ENCODE results near the gene MBOAT1. TPM values are rescaled to one million over a fixed set of nuclear protein-coding genes. Genes with fewer than 3 reads are reported as not detected.
A peak's percentile ranks its signal among the peaks of the same experiment; 100 is the strongest.

Gene MBOAT1
- polyA plus RNA-seq, 2 of the 4 experiments (the other 2 are of a cell fraction), result 1.9 to 5.5 TPM

GRCh38 chr6:20202699-20203302, 9.5 kb downstream of the MBOAT1 start:
- CTCF ChIA-PET, result no interaction called here
- no peak for FAIRE-seq
- 41% methylated on average over 3 of the region's 3 CpGs for WGBS (ENCODE audit: missing lambda C conversion rate)

GRCh38 chr6:20202324-20202658, 10.0 kb downstream of the MBOAT1 start:
- WGBS (ENCODE audit: missing lambda C conversion rate), result 0% methylated on average over 1 of the region's 1 CpG
- DNase-seq (ENCODE audit: low read depth in 1 of 2, low spot score in 1 of 2), result no peak
- Histone ChIP-seq H3K9me3 (no peaks in the 10 kb centered on the region), H3K4me3 (0 out of 3 replicates have a peak overlapping the region, but pooled peaks have one; percentile 4), H3K4me1 (peaks cover 39% of the 10 kb centered on the region), H3K4me2 (peak overlapping the region; percentile 70), H3K27ac (peak overlapping the region; percentile 71 to 84; a peak in 5 of 6 replicates)
- POLR2A ChIA-PET, result interaction anchor here (0.9 kb wide), 1 partner anchor 201 kb away, joined by 3 read pairs; no protein-coding TSS in a partner anchor
- ATAC-seq, result no peak
- CTCF ChIA-PET, result no interaction called here
- no peak for FAIRE-seq
- TF ChIP-seq RNF2 (IDR thresholded peaks at IDR 0.05; ENCODE audit: borderline replicate concordance, low read depth) (no peak), JUN (IDR thresholded peaks at IDR 0.05) (0 out of 5 replicates have a peak, but pooled peaks of 1 of the 2 experiments have one; percentile 23)

More at GRCh38 chr6:20202699-20203302, 9.5 kb downstream of the MBOAT1 start:
- peak overlapping the region; percentile 71 to 84 for H3K27ac ChIP-seq
- no peak for ATAC-seq
- H3K9me3 ChIP-seq, result no peaks in the 10 kb centered on the region
- peak in 1 of 2 experiments; percentile 36 for DNase-seq (ENCODE audit: low read depth in 1 of 2, low spot score in 1 of 2)
- H3K4me1 ChIP-seq, result peaks cover 39% of the 10 kb centered on the region
- POLR2A ChIA-PET, result interaction anchor here (0.9 kb wide), 1 partner anchor 200 kb away, joined by 3 read pairs; no protein-coding TSS in a partner anchor
- peak overlapping the region; percentile 70 for H3K4me2 ChIP-seq
- 0 out of 3 replicates have a peak overlapping the region, but pooled peaks have one; percentile 4 for H3K4me3 ChIP-seq
- TF ChIP-seq NFE2L2 (conservative IDR thresholded peaks at IDR 0.05; ENCODE audit: low read length), result no peak
- no peak for TF ChIP-seq SMC3 (IDR thresholded peaks at IDR 0.05)

- H3K9me3 ChIP-seq, result no peaks in the 10 kb centered on the region
- DNase-seq (ENCODE audit: low read depth in 1 of 2, low spot score in 1 of 2), result peak in 1 of 2 experiments; percentile 13
- FAIRE-seq, result no peak
- peak overlapping the region; percentile 71 to 84 for H3K27ac ChIP-seq
- H3K4me2 ChIP-seq, result peak overlapping the region; percentile 70
- POLR2A ChIA-PET, result no interaction called here
- peaks cover 39% of the 10 kb centered on the region for H3K4me1 ChIP-seq
- CTCF ChIA-PET, result interaction anchor here (1.0 to 1.3 kb wide), 2 partner anchors 10 to 74 kb away, joined by 3 read pairs; no protein-coding TSS in a partner anchor
- no peak overlapping the region for H3K4me3 ChIP-seq
- TF ChIP-seq PHF8 (IDR thresholded peaks at IDR 0.05; ENCODE audit: borderline replicate concordance, low read depth) (no peak), ESRRA (IDR thresholded peaks at IDR 0.05; ENCODE audit: borderline replicate concordance, low read length) (no peak), ATOH8 (CRISPR knock-in tag; IDR thresholded peaks at IDR 0.05; ENCODE audit: low read depth) (no peak), FOSL2 (IDR thresholded peaks at IDR 0.05) (no peak), FOSL2 (CRISPR knock-in tag; IDR thresholded peaks at IDR 0.05) (no peak), ELK1 (IDR thresholded peaks at IDR 0.05; ENCODE audit: low read depth, low read length) (no peak), CBX8 (IDR thresholded peaks at IDR 0.05) (no peak), HOXB13 (CRISPR knock-in tag; IDR thresholded peaks at IDR 0.05; ENCODE audit: low read depth) (no peak), FOXS1 (CRISPR knock-in tag; IDR thresholded peaks at IDR 0.05) (no peak), NR3C1 (IDR thresholded peaks at IDR 0.05) (no peak), JUN (IDR thresholded peaks at IDR 0.05) (no peak), CBX2 (IDR thresholded peaks at IDR 0.05; ENCODE audit: borderline replicate concordance, low read depth) (no peak)
- peak in 1 of 2 experiments; percentile 29; a peak in 2 of 6 replicates for ATAC-seq
- WGBS (ENCODE audit: missing lambda C conversion rate), result 61% methylated on average over 6 of the region's 8 CpGs
These were observed 11.3 kb downstream of the MBOAT1 start for GRCh38 chr6:20200761-20201630.

- TF ChIP-seq ZFP36 (IDR thresholded peaks at IDR 0.05; ENCODE audit: borderline replicate concordance, partially characterized antibody) (no peak), NFE2L2 (conservative IDR thresholded peaks at IDR 0.05; ENCODE audit: low read length) (no peak), JUNB (IDR thresholded peaks at IDR 0.05) (no peak), RARB (CRISPR knock-in tag; IDR thresholded peaks at IDR 0.05) (no peak), ZSCAN20 (CRISPR knock-in tag; IDR thresholded peaks at IDR 0.05) (no peak), EP300 (IDR thresholded peaks at IDR 0.05) (no peak), PBX3 (IDR thresholded peaks at IDR 0.05) (no peak), TFCP2L1 (CRISPR knock-in tag; IDR thresholded peaks at IDR 0.05) (no peak), HOXB5 (CRISPR knock-in tag; IDR thresholded peaks at IDR 0.05) (no peak), ELK1 (IDR thresholded peaks at IDR 0.05; ENCODE audit: low read depth, low read length) (no peak), BHLHE40 (IDR thresholded peaks at IDR 0.05; ENCODE audit: low read depth, low read length) (no peak), SREBF2 (IDR thresholded peaks at IDR 0.05) (no peak), MAZ (IDR thresholded peaks at IDR 0.05; ENCODE audit: borderline replicate concordance, low read depth, low read length) (no peak)
- FAIRE-seq, result no peak
- CTCF ChIA-PET, result no interaction called here
- H3K4me1 ChIP-seq, result peaks cover 35% of the 10 kb centered on the region
- no peak overlapping the region for H3K4me2 ChIP-seq
- POLR2A ChIA-PET, result no interaction called here
- H3K9me3 ChIP-seq, result no peaks in the 10 kb centered on the region
- ATAC-seq, result no peak
- 56% methylated on average over 6 of the region's 6 CpGs for WGBS (ENCODE audit: missing lambda C conversion rate)
- H3K4me3 ChIP-seq, result no peak overlapping the region
- no peak for DNase-seq (ENCODE audit: low read depth in 1 of 2, low spot score in 1 of 2)
- H3K27ac ChIP-seq, result no peak overlapping the region
These were observed 13.5 kb downstream of the MBOAT1 start for GRCh38 chr6:20198775-20199174.

Measured in A549 (cell line).